ENCODE results near the gene ADAMTS2.

The ADAMTS2 gene

DNA sequence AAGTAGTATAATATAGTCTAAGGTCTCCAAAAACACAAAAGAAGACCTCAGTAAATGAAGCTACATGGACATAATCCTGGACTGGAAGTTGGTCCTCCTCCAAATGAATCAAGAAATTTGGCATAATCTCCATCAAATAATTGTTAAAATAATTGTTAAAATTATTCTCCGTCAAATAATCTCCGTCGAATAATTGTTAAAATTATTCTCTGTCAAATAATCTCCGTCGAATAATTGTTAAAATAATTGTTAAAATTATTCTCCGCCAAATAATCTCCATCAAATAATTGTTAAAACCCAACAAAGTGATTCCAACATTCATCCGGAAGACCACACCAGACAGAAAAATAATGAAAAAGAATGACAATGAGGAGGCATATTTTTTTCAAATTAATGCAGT is 130.6 kb downstream of the ADAMTS2 start:
- TF ChIP-seq TAF1 (IDR thresholded peaks at IDR 0.05; ENCODE audit: low read depth): no peak
- TF ChIP-seq EGR1 (IDR thresholded peaks at IDR 0.05): no peak
- TF ChIP-seq, protein P1, sequence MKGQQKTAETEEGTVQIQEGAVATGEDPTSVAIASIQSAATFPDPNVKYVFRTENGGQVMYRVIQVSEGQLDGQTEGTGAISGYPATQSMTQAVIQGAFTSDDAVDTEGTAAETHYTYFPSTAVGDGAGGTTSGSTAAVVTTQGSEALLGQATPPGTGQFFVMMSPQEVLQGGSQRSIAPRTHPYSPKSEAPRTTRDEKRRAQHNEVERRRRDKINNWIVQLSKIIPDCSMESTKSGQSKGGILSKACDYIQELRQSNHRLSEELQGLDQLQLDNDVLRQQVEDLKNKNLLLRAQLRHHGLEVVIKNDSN (IDR thresholded peaks at IDR 0.05): no peak

DNA sequence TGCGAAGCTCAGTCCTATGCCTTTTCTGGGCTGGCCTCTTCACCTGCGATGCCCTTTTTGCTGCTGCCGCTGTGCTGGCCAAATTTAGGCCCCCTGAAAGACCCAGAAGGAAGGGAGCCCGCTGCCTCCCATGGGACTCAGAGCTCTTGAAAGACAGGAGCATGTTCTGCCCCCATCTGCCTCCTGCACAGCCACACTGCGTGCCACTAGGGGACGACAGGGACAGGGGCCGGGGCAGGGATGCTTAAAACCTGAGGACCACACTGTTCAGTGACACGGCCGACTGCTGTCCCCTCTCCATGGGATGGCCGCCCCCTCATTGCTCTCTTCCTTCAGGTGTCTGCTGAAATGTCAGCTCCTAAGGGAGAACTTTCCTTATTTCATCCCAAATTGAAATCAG is 132.4 kb downstream of the ADAMTS2 start:
- TF ChIP-seq TCF12 (IDR thresholded peaks at IDR 0.05; ENCODE audit: low read depth) (no peak), YY1 (IDR thresholded peaks at IDR 0.05; ENCODE audit: low read depth) (no peak), CREB1 (IDR thresholded peaks at IDR 0.05; ENCODE audit: low read depth) (no peak), EP300 (IDR thresholded peaks at IDR 0.05; ENCODE audit: borderline replicate concordance) (no peak), RAD21 (IDR thresholded peaks at IDR 0.05; ENCODE audit: low read depth) (no peak), TEAD4 (IDR thresholded peaks at IDR 0.05) (no peak), TAF1 (IDR thresholded peaks at IDR 0.05; ENCODE audit: low read depth) (no peak), NFIC (IDR thresholded peaks at IDR 0.05) (no peak), FOXM1 (IDR thresholded peaks at IDR 0.05; ENCODE audit: borderline replicate concordance, low read depth) (no peak), CEBPB (IDR thresholded peaks at IDR 0.05) (no peak), ZBTB7A (IDR thresholded peaks at IDR 0.05; ENCODE audit: low read depth) (no peak)
- TF ChIP-seq, protein P1 (IDR thresholded peaks at IDR 0.05): no peak
- TF ChIP-seq, protein P2, sequence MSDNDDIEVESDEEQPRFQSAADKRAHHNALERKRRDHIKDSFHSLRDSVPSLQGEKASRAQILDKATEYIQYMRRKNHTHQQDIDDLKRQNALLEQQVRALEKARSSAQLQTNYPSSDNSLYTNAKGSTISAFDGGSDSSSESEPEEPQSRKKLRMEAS (IDR thresholded peaks at IDR 0.05): no peak

DNA sequence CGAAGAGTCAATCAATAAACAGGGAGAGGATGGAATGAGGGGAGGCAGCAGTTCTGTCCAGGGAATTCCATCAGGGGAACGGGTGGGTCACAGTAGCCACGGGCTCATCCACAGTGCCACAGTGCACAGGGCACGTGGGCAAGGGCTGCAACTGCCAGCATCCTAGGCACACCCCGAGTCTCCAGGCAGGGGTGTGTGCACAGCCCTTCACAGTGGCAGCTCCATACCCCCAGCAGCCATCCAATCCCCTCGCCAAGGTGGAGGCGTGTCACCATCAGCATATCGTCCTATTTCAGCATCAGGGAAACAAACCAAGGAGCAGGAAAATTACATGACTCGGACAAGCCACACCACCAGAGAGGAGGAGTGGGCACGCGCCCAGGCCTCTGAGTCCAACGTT is 133.6 kb downstream of the ADAMTS2 start:
- TF ChIP-seq TEAD4 (IDR thresholded peaks at IDR 0.05): no peak
- no peak for TF ChIP-seq RAD21 (IDR thresholded peaks at IDR 0.05; ENCODE audit: low read depth)
- no peak for TF ChIP-seq CREB1 (IDR thresholded peaks at IDR 0.05; ENCODE audit: low read depth)
- no peak for TF ChIP-seq CEBPB (IDR thresholded peaks at IDR 0.05)
- TF ChIP-seq, protein P2 (IDR thresholded peaks at IDR 0.05): no peak

DNA sequence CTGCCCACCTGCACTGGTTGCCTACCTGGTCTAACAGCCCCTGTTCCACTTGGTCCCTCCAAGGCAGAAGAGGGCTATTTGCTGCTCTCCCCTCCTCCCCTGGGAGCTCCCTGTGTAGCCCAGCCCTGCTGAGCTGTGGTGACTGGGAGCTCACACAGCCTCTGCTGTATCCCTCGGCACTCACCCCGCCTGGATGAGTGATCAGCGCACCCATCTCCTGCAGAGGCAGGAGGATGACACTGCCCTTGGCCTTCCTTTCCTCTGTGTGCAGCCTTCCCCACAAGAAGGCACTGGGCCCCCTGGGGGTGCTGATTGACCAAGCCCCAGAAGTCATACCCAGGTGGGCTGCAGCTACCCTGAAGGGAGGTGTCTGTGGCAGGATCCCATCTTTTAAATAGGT is 134.2 kb downstream of the ADAMTS2 start:
- TF ChIP-seq ZBTB7A (IDR thresholded peaks at IDR 0.05; ENCODE audit: low read depth) (no peak), CREB1 (IDR thresholded peaks at IDR 0.05; ENCODE audit: low read depth) (no peak), TAF1 (IDR thresholded peaks at IDR 0.05; ENCODE audit: low read depth) (no peak), RAD21 (IDR thresholded peaks at IDR 0.05; ENCODE audit: low read depth) (no peak), EGR1 (IDR thresholded peaks at IDR 0.05) (no peak), YY1 (IDR thresholded peaks at IDR 0.05; ENCODE audit: low read depth) (no peak), EP300 (IDR thresholded peaks at IDR 0.05; ENCODE audit: borderline replicate concordance) (no peak), TEAD4 (IDR thresholded peaks at IDR 0.05) (no peak), TCF12 (IDR thresholded peaks at IDR 0.05; ENCODE audit: low read depth) (no peak), NFIC (IDR thresholded peaks at IDR 0.05) (no peak), CEBPB (IDR thresholded peaks at IDR 0.05) (no peak), FOXM1 (IDR thresholded peaks at IDR 0.05; ENCODE audit: borderline replicate concordance, low read depth) (no peak)
- TF ChIP-seq, protein P2 (IDR thresholded peaks at IDR 0.05): no peak
- TF ChIP-seq, protein P3, sequence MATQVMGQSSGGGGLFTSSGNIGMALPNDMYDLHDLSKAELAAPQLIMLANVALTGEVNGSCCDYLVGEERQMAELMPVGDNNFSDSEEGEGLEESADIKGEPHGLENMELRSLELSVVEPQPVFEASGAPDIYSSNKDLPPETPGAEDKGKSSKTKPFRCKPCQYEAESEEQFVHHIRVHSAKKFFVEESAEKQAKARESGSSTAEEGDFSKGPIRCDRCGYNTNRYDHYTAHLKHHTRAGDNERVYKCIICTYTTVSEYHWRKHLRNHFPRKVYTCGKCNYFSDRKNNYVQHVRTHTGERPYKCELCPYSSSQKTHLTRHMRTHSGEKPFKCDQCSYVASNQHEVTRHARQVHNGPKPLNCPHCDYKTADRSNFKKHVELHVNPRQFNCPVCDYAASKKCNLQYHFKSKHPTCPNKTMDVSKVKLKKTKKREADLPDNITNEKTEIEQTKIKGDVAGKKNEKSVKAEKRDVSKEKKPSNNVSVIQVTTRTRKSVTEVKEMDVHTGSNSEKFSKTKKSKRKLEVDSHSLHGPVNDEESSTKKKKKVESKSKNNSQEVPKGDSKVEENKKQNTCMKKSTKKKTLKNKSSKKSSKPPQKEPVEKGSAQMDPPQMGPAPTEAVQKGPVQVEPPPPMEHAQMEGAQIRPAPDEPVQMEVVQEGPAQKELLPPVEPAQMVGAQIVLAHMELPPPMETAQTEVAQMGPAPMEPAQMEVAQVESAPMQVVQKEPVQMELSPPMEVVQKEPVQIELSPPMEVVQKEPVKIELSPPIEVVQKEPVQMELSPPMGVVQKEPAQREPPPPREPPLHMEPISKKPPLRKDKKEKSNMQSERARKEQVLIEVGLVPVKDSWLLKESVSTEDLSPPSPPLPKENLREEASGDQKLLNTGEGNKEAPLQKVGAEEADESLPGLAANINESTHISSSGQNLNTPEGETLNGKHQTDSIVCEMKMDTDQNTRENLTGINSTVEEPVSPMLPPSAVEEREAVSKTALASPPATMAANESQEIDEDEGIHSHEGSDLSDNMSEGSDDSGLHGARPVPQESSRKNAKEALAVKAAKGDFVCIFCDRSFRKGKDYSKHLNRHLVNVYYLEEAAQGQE (IDR thresholded peaks at IDR 0.05; ENCODE audit: low read depth): no peak
- TF ChIP-seq, protein P1 (IDR thresholded peaks at IDR 0.05): no peak

DNA sequence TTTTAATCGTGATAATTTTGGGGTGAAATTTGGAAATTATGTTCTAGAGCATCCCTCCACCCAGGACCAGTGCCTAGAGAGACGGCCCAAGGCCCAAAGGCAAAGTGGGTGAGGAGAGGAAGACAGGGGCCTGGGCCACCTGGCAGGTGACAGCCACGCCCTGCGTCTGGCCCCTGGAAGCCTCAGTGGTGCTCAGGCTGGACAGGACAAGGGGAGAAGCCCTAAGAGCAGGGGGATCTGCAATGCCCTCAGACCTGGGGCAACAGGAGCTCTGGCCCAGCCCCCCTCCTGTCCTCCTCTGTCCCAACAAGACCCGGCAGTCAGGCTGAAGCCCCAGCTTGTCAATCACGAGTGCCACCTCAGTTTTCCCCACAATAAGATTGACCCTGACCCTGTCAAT is 134.8 kb downstream of the ADAMTS2 start:
- TF ChIP-seq TAF1 (IDR thresholded peaks at IDR 0.05; ENCODE audit: low read depth) (no peak), NFIC (IDR thresholded peaks at IDR 0.05) (no peak), TEAD4 (IDR thresholded peaks at IDR 0.05) (no peak), RAD21 (IDR thresholded peaks at IDR 0.05; ENCODE audit: low read depth) (no peak), CEBPB (IDR thresholded peaks at IDR 0.05) (no peak), YY1 (IDR thresholded peaks at IDR 0.05; ENCODE audit: low read depth) (no peak), TCF12 (IDR thresholded peaks at IDR 0.05; ENCODE audit: low read depth) (no peak), ZBTB7A (IDR thresholded peaks at IDR 0.05; ENCODE audit: low read depth) (no peak), CREB1 (IDR thresholded peaks at IDR 0.05; ENCODE audit: low read depth) (no peak), EP300 (IDR thresholded peaks at IDR 0.05; ENCODE audit: borderline replicate concordance) (no peak), FOXM1 (IDR thresholded peaks at IDR 0.05; ENCODE audit: borderline replicate concordance, low read depth) (no peak), EGR1 (IDR thresholded peaks at IDR 0.05) (no peak)
- TF ChIP-seq, protein P3 (IDR thresholded peaks at IDR 0.05; ENCODE audit: low read depth): no peak
- TF ChIP-seq, protein P2 (IDR thresholded peaks at IDR 0.05): no peak
- TF ChIP-seq, protein P1 (IDR thresholded peaks at IDR 0.05): no peak
